HG03342 (cell line): Measurements from ENCODE around the gene ARHGAP27.

Experiments used
- ATAC-seq: cut with Tn5 transposase; IDR thresholded peaks from one replicate; pipeline ENCODE4 v1.9.1; 2021; ENCODE audit warnings: mild to moderate bottlenecking, moderate library complexity; ENCODE audit not compliant: unreplicated experiment

The ARHGAP27 gene

DNA sequence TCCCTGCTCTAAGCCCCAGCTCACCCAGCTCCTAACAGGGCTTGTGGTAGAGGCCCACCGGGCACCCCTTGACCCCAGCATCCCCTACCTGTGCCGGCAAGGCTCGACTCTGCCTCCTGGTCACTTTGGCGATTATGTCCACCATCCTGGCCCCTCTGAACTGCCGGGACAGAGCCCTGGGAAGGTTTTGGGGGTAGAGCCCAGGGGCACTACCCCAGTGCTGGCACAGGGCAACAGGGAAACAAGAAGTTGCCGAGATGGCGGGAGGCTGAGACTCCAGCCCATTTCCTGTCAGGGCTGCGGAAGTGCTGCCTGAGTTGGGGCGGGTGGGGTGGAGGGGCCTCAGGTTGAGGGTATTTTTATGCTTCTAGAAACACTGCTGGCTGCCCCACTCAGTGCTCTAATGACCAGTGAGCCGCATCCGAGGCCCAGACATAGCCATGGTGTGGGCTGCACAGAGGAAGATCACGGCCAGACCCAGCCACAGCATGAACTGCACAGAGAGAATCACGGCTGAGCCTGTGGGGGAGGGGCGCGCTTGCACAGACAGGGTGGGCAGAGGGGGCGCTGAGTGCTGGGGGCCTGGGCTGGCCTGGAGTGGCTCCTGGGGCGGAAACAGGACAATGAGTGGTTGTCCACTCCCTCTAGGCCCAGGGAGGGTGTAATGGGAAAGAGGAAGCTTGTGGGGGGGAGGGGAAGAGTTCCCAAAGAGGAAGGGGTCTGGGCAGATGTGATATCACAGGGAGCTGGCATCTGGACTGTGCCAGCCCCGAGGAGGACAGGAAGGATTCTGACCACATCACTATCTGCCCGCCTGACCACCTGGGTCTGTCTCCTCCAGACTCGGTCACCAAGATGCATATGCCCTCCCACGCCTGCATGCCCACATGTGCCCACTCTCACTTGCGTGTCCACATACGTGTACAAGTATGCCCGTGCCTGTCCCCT is 22.3 kb downstream of the ARHGAP27 start:
- no peak for ATAC-seq

DNA sequence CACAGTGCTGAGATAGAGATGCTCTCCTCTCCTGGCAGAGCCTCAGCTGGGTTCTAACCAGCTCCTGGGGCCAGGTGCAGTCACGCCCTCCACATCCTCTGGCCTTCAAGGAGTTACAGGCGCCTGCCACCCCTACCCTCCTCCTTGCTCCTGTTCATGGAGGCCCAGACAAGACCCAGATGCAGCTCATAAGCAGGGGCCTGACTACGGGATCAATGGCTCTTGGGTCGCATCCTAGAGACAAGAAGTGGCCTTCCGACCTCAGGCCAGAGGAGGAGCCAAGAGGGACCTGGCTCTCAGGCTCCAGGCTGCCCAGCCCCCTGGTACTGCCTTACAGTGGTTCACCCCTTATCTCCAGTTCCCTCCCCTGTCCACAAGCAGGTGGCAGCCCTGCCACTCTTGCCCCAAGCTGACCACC is 23.0 kb downstream of the ARHGAP27 start:
- ATAC-seq: no peak

DNA sequence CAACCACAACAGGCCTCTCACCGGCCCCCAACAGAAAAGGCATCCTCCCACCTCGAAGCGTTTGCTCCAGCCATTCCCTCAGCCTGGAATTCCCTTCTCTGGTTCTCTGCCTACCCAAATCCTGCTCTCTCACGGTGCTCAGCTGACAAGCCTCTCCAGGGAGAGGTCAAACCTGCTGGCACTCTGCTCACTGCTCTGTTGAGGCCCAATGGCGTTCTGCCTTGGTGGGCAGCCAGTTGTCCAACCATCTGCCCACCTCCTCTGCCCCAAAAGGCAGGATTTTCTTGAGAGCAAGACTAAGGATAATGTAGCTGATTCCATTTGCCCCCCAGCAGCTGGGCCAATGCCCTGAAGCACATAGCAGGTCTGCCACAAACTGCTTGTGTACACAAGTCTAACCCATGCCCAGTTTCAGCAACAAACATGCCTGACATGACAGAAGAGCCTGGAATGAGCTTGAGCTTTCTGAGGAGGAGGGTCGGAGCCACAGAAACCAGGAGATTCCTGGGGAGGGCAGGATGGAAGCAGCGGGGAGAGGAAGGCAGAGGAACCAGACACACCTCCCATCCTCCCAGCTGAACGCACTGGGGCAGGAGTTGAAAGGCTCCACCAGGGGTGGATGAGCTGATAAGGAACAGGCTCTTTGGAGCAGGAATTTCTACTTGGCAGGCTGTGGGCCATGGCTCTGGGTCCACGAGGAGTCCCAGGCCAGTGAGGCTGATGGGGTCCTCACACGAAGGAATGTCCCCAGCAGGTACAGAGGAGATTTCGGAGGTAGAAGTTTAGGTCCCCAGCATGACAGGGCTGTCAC is 23.9 kb downstream of the ARHGAP27 start:
- no peak for ATAC-seq

DNA sequence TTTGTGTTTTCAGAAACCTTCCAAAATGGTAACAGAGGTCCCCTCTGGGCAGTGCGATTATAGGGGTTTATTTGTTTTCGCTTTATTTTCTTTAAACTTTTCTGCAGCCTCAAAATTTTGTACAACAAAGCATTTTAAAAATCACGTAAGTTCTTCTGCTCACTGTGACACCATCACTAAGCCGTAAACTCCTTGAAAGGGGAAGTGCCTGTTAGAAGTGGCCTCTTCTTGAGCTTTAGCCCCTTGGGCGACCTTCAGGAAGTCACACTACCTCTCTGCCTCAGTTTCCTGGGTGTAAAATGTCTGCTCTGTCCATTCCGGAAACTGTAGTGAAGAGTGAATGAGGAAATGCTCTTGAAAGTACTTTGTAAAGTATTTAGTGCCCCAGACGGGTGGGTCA is 26.6 kb downstream of the ARHGAP27 start:
- ATAC-seq: no peak

DNA sequence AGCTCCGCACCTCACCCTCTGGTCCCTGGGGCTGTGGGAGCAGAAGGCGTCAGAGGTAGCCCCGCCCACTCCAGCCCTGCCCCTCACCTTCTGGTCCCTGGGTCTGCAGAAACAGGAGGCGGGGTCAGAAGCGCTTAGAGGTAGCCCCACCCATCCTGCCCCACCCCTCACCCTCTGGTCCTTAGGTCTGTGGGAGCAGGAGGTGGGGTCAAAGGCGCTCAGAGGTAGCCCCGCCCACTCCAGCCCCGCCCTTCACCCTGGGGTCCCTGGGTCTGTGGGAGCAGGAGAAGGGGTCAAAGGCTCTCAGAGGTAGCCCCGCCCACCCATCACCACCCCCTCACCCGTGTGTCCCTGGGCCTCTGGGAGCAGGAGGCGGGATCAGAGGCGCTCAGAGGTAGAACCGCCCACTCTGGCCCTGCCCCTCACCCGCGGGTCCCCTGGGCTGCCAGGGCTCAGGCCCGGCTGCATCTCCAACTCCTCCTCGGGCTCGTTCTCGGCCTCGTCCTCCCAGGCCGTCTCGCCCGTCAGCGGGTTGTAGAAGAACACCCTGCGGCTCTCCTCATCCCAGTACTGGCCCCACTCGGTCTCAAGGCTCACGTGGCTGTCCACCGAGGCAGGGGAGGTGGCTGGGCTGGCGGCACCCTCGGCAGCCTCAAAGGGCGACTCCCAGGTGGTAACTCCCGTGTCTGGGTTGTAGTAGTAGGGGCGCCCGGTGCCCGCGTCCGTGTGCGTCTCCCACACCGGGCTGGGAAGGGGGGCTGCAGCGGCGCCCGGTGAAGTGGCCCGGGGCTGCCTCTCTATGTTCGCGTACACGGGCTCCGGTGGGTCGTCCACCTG is 27.2 kb downstream of the ARHGAP27 start:
- ATAC-seq: no peak

DNA sequence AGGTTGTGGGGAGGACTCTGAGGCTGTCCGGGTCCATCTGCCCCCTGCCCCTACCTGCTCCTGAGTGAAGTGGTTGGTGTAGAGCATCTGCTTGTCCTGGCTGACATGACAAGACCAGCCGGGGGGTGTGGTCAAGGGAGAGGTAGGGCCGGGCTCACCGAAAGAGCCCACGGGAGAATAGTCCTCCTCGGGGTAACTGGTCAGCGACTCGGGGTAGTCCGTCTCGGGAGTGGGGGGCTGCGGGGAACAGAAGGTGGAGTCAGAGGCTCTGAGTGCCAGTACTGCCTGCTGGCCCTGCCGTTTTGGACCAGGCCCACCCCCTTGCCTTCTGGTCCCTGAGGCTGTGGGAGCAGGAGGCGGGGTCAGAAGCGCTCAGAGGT is 27.8 kb downstream of the ARHGAP27 start:
- no peak for ATAC-seq

DNA sequence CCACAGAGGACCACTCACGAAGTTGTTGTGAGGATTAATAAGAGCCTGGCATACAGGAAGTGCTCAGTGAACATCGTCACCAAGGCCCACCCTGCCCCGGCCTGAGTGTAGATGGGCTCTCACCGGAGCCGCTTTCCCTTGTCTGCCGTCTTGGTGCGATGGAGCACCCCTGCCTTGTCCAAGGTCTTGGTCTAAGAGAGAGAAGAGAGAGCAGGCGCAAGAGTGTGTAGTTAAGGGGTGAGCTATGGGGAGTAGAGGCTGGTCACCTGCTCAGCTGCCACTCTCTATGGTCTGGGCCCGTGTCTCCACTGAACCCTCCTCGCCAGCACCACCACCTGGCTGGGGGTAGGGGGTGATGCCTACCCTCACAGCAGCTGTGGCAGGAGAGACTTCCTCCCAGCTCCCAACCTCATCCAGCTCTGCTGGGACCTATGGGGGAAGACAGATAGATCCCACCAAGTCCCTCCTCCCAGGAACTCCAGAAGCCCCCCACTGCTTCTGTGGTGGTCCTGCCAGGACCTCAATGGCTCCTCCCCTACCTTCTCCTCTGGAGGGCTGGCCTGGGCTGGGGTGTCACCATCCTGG is 28.7 kb downstream of the ARHGAP27 start:
- no peak for ATAC-seq

DNA sequence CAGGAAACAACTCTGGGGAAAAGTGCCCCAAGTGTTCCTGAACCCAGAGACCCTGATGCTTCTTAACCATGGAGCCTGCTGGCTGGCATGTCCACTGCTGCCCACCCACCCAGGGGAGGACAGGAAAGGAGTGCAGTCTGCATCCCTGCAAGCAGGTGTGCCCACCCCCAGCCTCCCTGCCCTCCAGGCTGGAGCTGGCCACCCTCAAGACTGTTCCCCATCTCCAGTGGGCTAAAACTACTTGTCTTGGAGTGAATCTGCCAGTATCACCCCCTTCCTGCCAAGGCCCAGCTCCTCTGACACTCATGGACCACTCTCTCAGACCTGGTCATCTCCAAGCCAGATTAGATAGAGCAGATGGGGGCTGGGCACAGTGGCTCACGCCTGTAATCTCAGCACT is 29.8 kb downstream of the ARHGAP27 start:
- no peak for ATAC-seq

DNA sequence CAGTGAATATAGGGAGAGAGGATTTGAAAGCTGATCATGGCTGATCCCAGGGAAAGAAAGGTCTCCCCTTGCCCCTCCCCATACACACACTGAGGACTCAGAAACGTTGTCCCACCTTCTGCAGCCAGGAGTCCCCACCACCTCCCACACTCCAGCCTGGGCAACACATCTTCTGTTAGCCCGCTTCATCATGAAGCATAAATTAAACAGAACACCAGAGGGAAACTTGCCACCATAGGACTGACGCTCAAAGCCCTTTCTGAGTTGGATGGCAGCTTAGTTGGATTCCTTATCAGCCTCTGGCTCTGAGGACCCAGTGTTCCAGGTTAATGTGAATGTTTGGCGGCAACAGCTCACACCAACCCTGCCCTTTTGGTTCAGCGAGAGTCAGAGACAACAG is 33.9 kb downstream of the ARHGAP27 start:
- ATAC-seq: no peak

DNA sequence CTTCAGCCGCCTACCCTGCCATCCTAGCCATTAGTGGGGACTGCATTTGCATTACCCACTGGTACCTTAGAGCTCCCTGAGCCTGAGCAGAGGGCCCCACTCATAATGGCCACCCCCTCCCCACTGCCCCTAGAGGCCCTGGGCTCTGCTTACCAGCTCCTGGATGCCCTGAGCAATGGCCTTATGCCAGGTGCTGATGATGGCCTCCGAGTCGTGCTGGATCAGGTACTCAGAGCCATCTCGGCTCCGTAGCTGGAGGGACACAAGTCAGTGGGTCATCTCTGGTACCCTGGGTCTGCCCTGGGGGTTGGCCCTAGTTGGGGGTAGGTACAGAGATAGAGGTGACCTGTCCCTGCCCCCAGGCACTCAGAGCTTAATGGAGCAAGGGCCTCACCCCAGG is 34.9 kb downstream of the ARHGAP27 start:
- ATAC-seq: no peak

DNA sequence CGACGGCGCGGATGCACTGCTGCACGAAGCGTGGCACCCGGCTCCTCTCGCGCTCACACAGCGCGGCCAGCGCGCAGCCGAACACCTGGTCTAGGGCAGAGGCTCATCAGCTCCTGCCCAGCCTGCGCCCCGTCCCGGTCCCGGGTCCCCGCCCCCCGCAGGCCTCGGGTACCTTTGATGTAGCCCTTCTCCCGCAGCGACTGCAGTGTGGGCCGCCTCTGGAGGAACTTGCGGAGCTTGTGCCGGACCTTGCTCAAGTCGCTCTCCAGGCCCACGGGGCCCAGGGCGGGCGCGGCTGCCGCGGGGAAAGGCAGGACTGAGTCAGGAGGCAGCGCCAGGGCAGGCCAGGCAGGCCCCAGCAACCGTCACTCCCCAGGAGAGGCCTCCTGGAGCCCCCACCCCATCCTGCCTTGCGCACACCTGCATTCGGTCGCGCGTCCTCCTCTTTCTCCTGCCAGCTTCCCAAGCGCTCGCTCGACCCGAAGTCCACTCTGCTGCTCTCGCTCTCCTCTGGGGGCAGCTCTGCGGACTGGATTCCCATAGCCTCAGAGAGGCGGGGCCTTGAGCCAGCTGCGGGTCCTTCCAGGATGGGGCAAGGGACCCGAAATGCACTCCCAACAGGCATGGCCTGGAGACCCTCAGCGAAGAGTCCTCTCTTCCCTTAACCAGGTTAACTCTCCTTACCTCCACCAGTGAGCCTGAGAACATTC is 36.0 kb downstream of the ARHGAP27 start:
- no peak for ATAC-seq

DNA sequence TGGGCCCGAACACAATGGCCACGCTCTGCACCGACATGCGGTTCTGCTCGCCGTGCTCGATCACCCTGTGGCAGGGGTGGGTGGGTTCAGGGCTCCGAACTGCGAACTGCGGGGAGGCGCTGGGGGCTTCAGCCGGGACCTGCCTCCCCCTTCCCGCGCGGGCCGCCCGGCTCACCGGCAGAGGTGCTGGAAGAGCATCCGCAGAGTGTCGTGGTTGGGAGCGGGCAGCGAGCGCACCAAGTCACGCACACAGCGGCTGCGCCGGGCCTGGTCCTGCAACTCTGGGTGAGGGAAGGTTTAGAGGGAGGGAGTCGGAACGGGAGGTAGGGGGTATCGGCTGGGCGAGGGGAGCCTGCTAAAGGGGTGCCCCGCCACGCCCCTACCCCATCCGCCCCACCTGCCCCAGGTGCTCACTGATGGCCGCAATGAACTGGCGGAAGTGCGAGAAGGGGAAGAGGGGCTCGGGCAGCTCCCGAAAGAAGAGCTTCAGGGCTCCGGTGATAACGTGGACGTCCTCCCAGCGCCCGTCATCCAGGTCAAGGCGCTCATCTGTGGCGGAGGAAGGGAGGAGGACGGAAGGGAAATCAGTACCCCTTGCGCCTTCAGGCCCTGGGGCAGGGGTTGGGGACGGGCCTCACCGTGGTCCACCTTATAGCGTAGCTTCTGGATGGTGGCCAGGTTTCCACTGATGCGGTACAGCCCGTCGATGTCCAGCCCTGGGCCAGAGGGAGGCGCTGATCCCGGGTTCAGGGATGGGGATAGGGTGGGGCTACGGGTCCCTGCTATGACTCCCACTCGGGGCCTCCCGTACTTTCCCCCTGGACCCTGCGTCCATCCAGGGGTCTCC is 36.9 kb downstream of the ARHGAP27 start:
- ATAC-seq: no peak

DNA sequence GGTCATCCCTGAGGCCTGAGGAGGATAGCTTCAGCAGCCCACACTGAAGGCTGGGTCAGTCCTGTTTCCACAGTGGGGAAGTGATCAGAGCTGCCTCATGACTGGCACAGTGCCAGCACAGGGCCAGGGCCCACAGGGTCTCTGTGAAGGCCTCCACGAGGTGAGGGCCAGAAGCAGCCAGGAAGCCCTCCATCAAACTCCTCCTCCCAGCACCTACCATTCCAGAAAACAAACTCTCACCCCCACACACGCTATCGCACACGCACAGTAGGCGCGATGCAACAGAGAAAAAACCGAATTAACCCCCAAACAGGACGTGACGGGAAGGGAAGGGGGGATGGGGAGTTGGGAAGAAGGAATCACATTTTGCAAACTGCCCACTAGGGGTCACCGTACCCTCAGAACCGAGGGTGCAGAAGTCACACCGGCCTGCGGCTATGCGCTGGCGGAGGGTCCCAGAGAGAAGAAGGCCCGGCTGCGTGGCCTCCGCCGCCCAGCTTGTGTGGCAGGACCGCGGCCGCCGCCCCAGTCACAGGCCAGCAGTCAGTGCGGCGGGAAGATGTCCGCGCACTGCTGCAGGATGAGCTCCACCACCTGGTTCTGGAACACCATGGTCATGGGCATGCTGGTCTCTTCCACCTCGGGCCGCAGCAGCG is 37.6 kb downstream of the ARHGAP27 start:
- ATAC-seq: no peak

DNA sequence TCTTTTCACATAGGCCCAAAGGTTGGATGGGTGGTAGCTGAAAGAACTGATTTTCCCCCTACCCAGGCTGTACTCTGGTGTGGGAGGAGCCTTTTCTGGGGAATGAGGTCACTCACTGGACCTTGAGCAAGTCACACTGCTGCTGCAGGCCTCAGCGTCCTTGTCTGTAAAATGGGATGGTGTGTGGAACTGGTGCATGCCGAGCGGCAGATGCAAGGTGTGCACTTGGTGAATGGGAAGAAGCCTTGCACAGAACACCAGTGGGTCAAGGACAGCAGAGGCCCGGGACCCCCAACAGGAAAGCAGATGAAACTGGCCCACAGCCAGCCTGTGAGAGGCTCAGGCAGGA is 38.1 kb downstream of the ARHGAP27 start:
- no peak for ATAC-seq

DNA sequence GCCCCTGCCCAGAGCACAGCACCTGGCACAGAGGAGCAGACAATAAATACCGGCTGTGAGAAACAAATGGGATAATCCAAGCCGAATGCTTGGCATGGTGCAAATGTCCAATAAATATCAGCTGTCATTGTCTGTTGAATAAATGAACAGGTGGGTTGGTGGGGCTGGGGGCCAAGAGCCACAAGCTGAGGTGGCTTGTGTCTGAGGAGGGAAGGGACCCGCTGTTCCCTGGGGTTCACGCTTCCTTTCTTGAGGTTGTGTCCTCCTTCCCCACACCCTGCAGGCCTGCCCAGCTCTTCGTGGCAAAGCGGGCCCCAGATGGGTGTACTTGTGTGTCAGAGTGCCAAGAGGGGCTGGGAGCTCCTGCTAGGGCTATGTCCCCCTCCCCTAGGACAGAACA is 38.6 kb downstream of the ARHGAP27 start:
- ATAC-seq: no peak

DNA sequence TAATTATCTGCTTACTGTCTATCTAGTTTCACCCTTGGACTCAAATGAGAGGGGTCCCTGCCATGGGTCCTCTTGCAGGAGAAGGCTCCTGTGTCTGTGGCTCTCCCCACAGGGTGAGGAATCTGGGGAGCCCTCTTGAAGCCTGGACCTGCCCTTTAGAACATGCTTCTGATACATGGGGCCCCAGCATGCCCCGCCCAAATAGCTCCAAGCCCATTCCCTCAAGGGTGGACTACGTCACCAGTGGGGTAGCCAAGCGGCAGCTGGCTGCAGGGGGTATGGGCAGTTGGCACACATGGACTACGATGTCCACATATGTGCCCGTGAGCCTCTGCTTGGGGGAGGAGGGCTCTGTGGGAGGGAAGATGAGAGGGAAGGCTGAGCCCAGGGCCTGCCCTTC is 39.3 kb downstream of the ARHGAP27 start:
- ATAC-seq: no peak

DNA sequence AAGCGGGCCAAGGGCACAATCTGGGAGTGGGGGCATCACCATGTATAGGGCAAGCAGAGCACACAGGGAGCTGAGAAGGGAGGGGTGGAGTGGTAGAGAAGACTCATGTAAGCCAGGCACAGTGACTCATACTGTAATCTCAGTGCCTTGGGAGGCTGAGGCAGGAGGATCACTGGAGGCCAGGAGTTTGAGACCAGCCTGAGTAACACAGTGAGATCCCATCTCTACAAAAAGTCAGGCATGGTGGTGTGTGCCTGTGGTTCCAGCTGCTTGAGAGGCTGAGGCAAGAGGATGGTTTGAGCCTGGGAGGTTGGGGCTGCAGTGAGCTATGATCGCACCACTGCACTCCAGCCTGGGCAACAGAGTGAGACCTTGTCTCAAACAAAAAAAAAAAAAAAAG is 40.8 kb downstream of the ARHGAP27 start:
- ATAC-seq: no peak

DNA sequence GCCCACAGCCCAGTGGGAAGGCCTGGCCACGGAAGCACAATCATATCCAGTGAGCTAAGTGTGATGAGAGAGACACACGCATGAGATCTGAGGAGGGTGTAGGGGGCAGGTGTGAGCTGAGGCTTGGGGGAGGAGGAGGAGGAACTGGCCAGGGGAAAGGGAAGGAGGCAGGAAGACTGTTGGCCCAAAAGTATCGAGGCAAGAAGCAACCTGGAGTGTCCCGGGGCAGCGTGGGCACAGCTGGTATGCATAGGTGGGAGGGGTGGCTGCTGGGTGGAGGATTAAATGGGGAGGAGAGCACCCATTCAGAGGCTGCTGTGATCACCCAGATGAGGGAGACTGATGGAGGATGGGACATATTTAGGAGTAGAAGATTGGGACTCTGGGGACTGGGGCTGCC is 41.4 kb downstream of the ARHGAP27 start:
- ATAC-seq: no peak

DNA sequence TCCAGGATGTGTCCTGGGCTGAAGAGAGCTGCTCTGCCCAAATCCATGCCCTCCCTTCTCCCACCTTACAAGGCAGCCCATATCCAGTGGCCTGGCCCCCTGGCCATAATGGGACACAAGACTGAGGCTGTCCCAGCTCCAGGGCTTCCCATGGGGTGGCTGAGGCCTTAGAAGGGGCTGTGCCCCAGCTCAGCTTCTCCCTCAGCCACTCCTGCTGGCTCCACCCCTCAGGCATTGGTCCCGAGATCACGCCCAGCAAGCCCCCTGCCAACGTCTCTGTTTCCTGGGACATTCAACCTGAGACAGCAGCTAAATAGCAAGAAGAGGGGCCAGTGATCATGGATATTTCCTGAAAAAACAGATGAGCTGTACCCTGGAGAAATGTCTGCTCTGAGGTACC is 43.3 kb downstream of the ARHGAP27 start:
- ATAC-seq: no peak
